ENCODE results near the gene KLHDC9. TPM values are rescaled to one million over a fixed set of nuclear protein-coding genes. Genes with fewer than 3 reads are reported as not detected.

Gene KLHDC9
- total and polyA plus RNA-seq, 9 of the 15 experiments (the other 6 are each of a cell fraction or from before 2014, with no cell fraction given), result not detected

DNA sequence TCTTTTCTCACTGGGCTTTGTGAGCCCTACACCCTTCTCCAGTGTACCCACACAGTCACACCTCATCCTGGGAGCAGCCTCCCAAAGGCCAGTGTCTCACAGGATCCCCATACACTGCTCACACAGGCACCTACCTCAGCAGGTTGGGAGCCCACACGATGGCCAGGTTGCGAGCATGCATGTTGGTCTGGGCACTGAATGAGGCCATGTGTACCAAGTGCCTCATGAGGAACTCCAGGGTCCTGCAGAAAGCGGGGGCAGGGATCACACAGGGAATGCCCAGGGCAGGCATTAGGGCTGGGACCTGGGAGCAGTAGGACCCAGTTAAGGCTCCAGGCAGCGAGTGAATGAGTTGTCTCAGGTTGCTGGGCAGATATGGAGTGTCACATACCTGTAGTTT, 43.9 kb upstream of the KLHDC9 start (continued):
- TF ChIP-seq, protein P1, sequence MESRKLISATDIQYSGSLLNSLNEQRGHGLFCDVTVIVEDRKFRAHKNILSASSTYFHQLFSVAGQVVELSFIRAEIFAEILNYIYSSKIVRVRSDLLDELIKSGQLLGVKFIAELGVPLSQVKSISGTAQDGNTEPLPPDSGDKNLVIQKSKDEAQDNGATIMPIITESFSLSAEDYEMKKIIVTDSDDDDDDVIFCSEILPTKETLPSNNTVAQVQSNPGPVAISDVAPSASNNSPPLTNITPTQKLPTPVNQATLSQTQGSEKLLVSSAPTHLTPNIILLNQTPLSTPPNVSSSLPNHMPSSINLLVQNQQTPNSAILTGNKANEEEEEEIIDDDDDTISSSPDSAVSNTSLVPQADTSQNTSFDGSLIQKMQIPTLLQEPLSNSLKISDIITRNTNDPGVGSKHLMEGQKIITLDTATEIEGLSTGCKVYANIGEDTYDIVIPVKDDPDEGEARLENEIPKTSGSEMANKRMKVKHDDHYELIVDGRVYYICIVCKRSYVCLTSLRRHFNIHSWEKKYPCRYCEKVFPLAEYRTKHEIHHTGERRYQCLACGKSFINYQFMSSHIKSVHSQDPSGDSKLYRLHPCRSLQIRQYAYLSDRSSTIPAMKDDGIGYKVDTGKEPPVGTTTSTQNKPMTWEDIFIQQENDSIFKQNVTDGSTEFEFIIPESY (CRISPR knock-in tag; IDR thresholded peaks at IDR 0.05), result no peak
- TF ChIP-seq NCOA6 (IDR thresholded peaks at IDR 0.05) (no peak), TOE1 (IDR thresholded peaks at IDR 0.05; ENCODE audit: borderline replicate concordance) (no peak), TOE1 (CRISPR knock-in tag; IDR thresholded peaks at IDR 0.05; ENCODE audit: borderline replicate concordance, low read depth) (no peak)
- TF ChIP-seq, protein P2, sequence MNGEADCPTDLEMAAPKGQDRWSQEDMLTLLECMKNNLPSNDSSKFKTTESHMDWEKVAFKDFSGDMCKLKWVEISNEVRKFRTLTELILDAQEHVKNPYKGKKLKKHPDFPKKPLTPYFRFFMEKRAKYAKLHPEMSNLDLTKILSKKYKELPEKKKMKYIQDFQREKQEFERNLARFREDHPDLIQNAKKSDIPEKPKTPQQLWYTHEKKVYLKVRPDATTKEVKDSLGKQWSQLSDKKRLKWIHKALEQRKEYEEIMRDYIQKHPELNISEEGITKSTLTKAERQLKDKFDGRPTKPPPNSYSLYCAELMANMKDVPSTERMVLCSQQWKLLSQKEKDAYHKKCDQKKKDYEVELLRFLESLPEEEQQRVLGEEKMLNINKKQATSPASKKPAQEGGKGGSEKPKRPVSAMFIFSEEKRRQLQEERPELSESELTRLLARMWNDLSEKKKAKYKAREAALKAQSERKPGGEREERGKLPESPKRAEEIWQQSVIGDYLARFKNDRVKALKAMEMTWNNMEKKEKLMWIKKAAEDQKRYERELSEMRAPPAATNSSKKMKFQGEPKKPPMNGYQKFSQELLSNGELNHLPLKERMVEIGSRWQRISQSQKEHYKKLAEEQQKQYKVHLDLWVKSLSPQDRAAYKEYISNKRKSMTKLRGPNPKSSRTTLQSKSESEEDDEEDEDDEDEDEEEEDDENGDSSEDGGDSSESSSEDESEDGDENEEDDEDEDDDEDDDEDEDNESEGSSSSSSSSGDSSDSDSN (IDR thresholded peaks at IDR 0.05; ENCODE audit: borderline replicate concordance in 1 of 2, low read depth in 2 of 2, low read length in 2 of 2), result no peak
- TF ChIP-seq, protein P3, sequence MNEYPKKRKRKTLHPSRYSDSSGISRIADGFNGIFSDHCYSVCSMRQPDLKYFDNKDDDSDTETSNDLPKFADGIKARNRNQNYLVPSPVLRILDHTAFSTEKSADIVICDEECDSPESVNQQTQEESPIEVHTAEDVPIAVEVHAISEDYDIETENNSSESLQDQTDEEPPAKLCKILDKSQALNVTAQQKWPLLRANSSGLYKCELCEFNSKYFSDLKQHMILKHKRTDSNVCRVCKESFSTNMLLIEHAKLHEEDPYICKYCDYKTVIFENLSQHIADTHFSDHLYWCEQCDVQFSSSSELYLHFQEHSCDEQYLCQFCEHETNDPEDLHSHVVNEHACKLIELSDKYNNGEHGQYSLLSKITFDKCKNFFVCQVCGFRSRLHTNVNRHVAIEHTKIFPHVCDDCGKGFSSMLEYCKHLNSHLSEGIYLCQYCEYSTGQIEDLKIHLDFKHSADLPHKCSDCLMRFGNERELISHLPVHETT (CRISPR knock-in tag; conservative IDR thresholded peaks at IDR 0.05 in 1 of 2, IDR thresholded peaks at IDR 0.05 in 1 of 2), result no peak

Measured in K562 (cell line).